Mononuclear cell (primary cell): ENCODE data around the gene PDCD7. TPM values are rescaled to one million over a fixed set of nuclear protein-coding genes. Genes with fewer than 3 reads are reported as not detected.
"Not testable (repeated sequence)": the region's sequence is repeated elsewhere in the genome, so short reads cannot be mapped to it uniquely, and the experiment has no call there.

Experiments
- H3K27me3 ChIP-seq: 2 replicates; pipeline ENCODE4 v1.6.0; 2011; ENCODE audit warnings: low read length, control low read depth; ENCODE audit not compliant: insufficient read depth
- H3K4me1 ChIP-seq: 2 replicates; pipeline ENCODE4 v1.5.1; 2011; ENCODE audit warnings: mild to moderate bottlenecking, low read length, control low read depth; ENCODE audit not compliant: insufficient read depth
- H3K4me3 ChIP-seq: 2 replicates; pipeline ENCODE4 v1.5.1; 2011; ENCODE audit warnings: mild to moderate bottlenecking, low read length, moderate library complexity
- H3K9me3 ChIP-seq: 2 replicates; pipeline ENCODE4 v1.5.1; 2011; ENCODE audit warnings: low read depth, mild to moderate bottlenecking, control low read depth, low read length
- total RNA-seq: library from RNA; depleted of rRNA; stranded (reverse); fragments of >200 nt; gene quantifications from one replicate; pipeline ENCODE4 v1.2.3, GENCODE V29; 2012

The PDCD7 gene
- total RNA-seq, 1 donor: 11.5 TPM

DNA sequence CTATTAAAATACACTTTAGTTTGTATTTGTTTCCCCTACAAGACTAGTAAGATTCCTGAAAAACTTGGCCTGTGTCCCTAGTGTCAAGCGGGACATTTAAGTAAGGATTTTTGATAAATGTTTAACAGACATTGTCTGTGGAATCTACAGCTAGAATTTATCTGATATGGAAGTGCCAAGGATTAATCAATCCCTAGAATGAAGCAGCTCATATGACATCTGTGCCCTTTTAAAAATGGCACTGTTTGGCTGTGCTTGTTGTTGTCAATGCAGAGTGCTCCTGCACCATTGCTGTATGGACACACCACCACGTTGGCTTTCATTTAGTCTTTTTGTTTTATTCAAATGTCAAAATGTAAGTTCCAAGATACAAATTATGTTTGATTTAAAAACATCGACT is 14.3 kb upstream of the PDCD7 start:
- Histone ChIP-seq H3K9me3 (no peaks in the 10 kb centered on the region), H3K4me3 (no peak overlapping the region), H3K4me1 (no peaks in the 10 kb centered on the region), H3K27me3 (no peaks in the 10 kb centered on the region)

DNA sequence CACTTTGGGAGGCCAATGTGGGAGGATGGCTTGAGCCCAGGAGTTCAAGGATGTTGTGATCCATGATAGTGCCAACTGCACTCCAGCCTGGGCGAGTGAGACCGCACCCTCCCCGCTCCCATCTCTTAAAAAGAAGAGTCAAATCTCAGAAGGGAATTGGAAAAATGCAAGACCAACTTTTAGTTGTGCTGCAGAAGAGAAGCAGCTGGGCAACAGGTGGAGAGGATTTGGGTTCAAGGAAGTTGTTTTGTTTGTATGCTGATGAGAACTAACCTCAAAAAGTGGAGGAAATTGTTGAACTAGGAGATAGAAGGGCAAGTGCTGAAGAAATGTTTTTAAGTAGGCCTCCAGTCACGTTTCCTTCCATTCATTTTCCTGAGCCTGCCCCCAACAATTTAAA is 12.8 kb upstream of the PDCD7 start:
- Histone ChIP-seq H3K4me3 (no peak overlapping the region), H3K9me3 (no peaks in the 10 kb centered on the region), H3K27me3 (no peaks in the 10 kb centered on the region), H3K4me1 (no peaks in the 10 kb centered on the region)

DNA sequence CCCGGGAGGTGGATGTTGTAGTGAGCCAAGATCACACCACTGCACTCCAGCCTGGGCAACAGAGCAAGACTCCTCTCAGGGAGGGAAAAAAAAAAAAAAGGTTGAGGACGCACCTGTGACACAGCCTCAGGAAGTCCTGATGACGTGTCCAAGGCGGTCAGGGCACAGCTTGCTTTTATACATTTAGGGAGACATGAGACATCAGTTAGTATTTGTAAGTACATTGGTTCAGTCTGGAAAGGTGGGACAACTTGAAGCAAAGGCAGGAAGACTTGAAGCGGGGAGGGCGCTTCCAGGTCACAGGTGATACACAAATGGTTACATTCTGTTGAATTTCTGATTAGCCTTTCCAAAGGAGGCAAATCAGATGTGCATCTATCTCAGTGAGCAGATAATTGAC is 5.0 kb upstream of the PDCD7 start:
- H3K27me3 ChIP-seq, H3K9me3 ChIP-seq, H3K4me3 ChIP-seq, H3K4me1 ChIP-seq: not testable (repeated sequence)

DNA sequence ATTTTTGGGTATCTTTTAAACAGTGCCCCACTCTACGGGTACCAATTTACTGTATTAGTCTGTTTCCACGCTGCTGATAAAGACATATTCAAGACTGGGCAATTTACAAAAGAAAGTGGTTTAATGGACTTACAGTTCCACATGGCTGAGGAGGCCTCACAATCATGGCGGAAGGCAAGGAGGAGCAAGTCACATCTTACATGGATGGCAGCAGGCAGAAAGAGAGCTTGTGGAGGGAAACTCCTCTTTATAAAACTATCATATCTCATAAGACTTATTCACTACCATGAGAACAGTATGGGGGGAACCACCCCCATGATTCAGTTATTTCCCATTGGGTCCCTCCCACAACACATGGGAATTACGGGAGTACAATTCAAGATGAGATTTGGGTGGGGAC is 4.3 kb upstream of the PDCD7 start:
- H3K4me1 ChIP-seq: not testable (repeated sequence)

DNA sequence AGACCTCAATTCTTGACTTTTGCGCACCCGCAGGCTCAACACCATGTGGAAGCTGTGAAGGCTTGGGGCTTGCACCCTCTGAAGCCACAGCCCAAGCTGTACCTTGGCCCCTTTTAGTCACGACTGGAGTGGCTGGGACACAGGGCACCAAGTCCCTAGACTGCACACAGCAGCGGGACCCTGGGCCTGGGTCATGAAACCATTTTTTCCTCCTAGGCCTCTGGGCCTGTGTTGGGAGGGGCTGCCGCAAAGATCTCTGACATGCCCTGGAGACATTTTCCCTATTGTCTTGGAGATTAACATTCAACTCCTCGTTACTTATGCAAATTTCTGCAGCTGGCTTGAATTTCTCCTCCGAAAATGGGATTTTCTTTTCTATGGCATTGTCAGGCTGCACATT is 3.5 kb upstream of the PDCD7 start:
- H3K9me3 ChIP-seq, H3K27me3 ChIP-seq, H3K4me3 ChIP-seq: not testable (repeated sequence)
- H3K4me1 ChIP-seq: peaks cover 15% of the 10 kb centered on the region

More for the DNA sequence above, 4.3 kb upstream of the PDCD7 start:
- H3K9me3 ChIP-seq, H3K27me3 ChIP-seq, H3K4me3 ChIP-seq: not testable (repeated sequence)

DNA sequence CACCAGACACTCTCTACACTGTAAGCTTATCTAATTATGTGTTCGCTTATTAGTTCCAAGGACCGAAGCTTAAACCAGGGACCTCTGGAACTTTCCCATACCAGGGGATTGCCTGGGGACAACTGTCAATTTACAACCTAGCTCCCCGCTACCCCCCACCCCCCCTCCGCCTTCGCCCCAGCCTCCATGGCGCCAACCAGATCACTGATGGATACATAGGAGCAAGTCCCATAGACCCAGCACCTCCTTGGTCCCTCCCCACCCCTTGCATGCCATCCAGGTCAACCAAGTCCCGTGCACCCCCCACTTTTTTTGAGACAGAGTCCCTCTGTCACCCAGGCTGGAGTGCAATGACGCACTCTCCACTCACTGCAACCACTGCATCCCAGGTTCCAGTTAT is 930 bp upstream of the PDCD7 start:
- Histone ChIP-seq H3K4me1 (peaks cover 26% of the 10 kb centered on the region), H3K27me3 (no peaks in the 10 kb centered on the region), H3K9me3 (no peaks in the 10 kb centered on the region), H3K4me3 (no peak overlapping the region)

DNA sequence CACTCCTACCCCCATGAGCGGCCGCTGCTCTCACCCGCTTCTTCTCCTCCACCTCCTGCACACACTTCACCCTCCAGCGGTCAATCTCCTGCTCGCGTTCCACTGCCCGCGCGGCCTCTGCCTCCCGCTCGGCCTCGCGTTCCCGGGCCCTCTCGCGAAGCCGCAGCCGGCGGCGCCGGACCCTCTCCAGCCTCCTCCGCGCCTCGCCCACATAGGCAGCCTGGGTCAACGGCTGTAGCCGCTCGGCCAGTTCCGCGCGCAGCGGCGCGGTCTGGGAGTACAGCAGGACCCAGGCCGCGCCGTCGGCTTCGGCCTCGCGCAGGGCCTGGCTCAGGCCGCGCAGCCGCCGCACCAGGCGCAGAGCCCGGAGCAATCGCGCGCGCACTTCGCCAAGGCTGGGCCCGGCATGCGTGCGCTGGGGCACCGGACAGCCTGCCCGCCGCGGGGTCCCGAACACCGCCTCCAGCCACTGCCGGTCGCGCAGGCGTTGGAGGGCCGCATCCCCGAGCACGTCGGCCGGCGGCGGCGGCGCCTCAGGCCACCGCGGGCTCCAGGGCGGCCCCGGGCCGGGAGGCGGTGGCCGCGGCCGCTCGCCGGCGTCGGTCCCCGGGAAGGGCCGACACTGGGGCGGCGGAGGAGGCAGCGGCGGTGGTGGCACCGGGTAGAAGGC is 595 bp downstream of the PDCD7 start:
- H3K9me3 ChIP-seq: no peaks in the 10 kb centered on the region
- H3K4me1 ChIP-seq: peaks cover 26% of the 10 kb centered on the region
- peak overlapping the region; percentile 71 for H3K4me3 ChIP-seq
- no peaks in the 10 kb centered on the region for H3K27me3 ChIP-seq

DNA sequence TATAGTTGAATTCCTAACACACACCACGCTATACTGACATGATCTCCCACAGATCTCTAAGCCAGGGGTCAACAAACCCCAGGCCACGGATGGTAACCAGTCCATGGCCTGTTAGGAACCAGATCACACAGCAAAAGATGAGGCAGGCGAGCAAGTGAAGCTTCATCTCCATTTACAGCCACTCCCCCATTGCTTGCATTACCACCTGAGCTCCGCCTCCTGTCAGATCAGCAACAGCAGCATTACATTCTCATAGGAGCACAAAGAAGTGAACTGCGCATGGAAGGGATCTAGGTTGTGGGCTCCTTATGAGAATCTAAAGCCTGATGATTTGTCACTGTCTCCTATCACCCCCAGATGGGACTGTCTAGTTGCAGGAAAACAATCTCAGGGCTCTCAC is 2.7 kb downstream of the PDCD7 start:
- Histone ChIP-seq H3K9me3 (no peaks in the 10 kb centered on the region), H3K4me3 (no peak overlapping the region), H3K27me3 (no peaks in the 10 kb centered on the region), H3K4me1 (peaks cover 26% of the 10 kb centered on the region)

DNA sequence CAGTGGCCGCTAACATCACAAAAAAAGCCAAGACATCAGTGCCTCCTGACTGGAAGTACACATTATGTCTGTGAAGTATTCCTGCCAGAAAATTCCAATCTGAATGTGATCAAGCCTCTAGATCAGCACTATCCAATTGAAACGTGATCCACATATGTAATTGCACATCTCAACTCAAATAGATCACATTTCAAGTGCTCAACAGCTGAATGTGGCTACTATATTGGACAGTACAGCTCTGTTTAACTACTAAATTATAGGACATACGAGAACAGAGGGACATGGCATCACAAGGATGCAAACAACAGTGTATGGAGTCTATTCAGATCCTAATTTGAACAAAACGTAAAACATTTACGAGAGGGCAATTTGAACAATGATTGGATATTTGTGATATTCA is 18.1 kb downstream of the PDCD7 start:
- no peaks in the 10 kb centered on the region for H3K9me3 ChIP-seq
- H3K4me3 ChIP-seq: no peak overlapping the region
- no peaks in the 10 kb centered on the region for H3K4me1 ChIP-seq
- no peaks in the 10 kb centered on the region for H3K27me3 ChIP-seq

DNA sequence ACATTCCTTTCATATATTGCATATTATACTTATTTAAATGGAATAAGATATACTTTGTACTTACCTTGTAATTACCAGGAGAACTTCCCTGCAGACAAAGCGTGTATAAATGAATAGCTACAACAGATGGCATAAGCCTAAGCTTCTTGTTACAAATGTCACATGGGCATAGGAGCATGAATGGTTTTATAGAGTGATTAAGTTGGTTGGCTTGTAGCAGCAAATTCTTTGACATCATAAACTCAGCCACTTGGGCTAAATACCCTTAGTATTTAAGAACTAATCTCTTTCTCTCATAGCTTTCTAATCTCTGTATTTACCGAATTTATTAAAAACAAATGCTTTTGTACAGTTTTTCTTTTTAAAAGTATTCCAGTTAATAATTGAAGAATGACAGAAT is 18.5 kb downstream of the PDCD7 start, which contains the start of gene UBAP1L:
Gene UBAP1L, minus strand, starts transcription at position 115 of the 400 bp plus-strand sequence. CDS start 8,985 bp downstream, outside the sequence.
- H3K27me3 ChIP-seq: no peaks in the 10 kb centered on the region
- H3K4me3 ChIP-seq: no peak within 1 kb of the TSS
- H3K4me1 ChIP-seq: no peaks in the 10 kb centered on the region
- H3K9me3 ChIP-seq: no peaks in the 10 kb centered on the region

DNA sequence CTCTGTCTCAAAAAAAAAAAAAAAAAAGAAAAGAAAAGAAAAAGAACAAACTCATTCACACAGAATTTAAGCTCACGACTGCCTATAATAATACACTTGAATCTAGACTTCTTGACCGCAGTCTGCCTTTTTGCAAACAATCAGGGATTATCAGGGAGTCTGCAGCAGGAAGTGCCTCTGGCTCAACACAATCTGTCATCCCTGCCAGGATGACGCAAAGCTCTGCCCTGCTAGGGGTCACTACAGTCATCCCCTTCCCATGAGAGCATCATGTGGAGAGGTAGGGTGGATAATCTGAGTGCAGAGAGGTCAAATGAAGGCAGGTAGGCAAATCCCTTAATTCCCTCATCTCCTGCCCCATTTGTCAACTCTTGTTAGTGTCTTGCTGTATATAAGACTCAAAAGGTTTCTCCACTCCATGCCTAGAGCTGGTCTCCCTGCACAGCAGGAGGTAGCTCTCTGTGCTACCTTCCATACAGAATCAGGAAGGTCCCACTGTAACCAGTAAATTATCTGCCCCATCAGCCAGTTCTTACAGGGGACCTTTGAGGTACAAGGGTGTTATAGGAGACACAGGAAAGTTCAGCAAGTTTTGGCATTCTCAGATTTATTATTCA is 22.8 kb downstream of the PDCD7 start:
- no peak overlapping the region for H3K4me3 ChIP-seq
- H3K4me1 ChIP-seq: no peaks in the 10 kb centered on the region
- no peaks in the 10 kb centered on the region for H3K27me3 ChIP-seq
- H3K9me3 ChIP-seq: no peaks in the 10 kb centered on the region

DNA sequence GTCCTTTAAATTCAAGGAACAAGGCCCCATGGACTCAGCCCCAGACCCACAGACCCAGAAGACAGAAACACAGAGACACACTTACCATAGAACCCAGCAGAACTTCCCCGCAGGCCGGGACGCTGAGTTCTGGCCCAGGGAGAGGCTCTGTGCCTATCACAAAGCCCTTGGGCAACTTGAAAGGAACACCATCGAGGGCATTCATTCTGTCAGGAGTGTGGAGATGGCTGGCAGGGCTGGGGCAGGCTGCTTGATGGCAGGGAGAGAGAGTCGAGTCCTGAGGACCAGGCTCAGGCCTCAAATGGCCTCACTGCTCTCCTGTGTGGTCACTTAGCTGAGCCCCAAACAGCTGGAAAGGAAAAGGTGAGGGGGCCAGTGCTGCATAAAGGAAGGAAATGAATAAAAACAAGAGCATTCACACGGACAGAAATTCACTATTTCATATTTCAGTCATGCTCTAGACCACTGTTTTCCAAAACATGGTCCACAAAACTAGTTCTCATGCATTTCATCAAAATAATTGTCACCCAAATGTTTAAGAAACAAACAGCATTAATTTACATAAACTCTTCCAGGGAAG is 27.5 kb downstream of the PDCD7 start:
- no peaks in the 10 kb centered on the region for H3K9me3 ChIP-seq
- H3K4me3 ChIP-seq: no peak overlapping the region
- no peaks in the 10 kb centered on the region for H3K27me3 ChIP-seq
- H3K4me1 ChIP-seq: peaks cover 6% of the 10 kb centered on the region

DNA sequence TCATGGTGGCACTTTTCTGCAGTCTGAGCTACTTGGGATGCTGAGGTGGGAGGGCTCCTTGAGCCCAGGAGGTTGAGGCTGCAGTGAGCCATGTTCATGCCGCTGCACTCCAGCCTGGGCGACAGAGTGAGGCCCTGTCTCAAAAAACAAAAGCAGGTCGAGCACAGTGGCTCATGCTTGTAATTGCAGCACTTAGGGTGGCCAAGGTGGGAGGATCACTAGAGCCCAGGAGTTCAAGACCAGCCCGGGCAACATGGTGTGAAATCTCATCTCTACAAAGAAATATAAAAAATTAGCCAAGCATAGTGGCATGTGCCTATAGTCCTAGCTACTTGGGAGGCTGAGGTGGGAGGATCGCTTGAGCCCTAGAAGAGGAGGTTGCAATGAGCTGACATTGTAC is 28.6 kb downstream of the PDCD7 start:
- H3K9me3 ChIP-seq: no peaks in the 10 kb centered on the region
- H3K4me3 ChIP-seq: no peak overlapping the region
- peaks cover 10% of the 10 kb centered on the region for H3K4me1 ChIP-seq
- no peaks in the 10 kb centered on the region for H3K27me3 ChIP-seq

DNA sequence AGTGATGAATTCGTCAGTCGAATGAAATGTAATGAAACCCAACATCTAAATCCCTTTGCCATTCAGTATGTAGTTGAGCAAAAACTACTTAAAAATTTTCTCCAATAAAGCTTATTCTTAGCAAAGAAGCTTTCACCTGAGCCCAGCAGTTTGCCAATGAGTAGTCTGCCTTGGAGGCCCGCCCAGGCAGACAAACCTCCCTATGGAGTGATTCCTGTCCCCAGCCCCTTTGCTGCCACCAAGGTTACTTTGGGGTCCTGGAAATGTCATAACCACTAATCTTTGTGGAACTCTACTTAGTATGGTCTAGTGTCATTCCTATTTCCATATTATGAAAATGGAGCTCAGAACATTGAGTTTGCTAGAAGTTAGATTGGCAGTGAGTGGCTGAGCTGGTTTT is 30.7 kb downstream of the PDCD7 start:
- no peak overlapping the region for H3K4me3 ChIP-seq
- peaks cover 10% of the 10 kb centered on the region for H3K4me1 ChIP-seq
- no peaks in the 10 kb centered on the region for H3K27me3 ChIP-seq
- H3K9me3 ChIP-seq: no peaks in the 10 kb centered on the region

DNA sequence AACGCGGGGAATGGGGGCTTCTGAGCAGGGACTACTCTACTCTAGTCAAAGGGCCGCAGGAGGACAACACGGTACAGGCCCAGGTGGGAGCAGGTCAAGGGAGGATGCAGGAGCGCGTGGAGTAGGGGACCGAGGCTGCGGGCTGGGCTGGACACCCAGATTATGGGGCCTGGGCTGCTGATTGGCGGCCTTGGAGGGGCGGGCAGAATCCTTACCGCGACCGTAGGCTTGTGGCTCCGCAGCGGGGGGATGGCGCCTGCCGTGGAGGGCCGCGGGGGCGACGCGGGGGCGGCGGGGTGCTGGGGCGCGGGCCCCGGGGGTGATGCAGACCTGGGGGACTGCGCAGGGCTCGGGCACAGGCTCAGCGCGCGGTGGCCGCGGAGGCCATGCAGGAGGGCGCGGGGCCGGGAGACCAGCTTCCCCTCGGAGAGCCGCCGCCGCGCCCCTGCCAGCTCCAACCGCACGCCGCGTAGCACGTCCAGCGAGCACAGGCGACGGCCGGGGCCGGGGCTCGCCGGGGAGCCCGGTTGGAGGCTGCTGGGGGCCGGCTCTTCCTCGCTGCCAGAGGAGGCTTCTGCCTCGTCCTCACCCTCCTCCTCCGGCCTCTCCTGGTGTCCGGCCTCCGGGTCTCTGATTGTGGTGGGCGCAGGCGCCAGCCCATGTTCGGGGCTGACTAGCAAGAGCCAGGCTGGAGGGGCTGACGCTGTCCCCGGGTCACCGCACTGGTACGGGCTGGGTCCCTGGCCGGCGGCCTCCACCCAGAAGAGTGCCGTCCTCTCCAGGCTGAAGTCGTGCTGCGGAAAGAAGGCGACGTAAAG is 31.5 kb downstream of the PDCD7 start:
- H3K4me3 ChIP-seq: no peak overlapping the region
- H3K27me3 ChIP-seq: no peaks in the 10 kb centered on the region
- H3K9me3 ChIP-seq: no peaks in the 10 kb centered on the region
- H3K4me1 ChIP-seq: peaks cover 10% of the 10 kb centered on the region
